SK-N-SH treated with all-trans-retinoic acid at 6 μM for 48 hours (cell line): ENCODE results near the gene BMP6.

Experiments used
- CREB5 ChIP-seq: fragments of 250-450 bp; sonication (Bioruptor Pico); IDR thresholded peaks from 2 replicates; pipeline ENCODE4 v1.5.1; 2020; ENCODE audit warnings: low read depth, mild to moderate bottlenecking, moderate library complexity
- CSRNP3 ChIP-seq: fragments of 250-450 bp; sonication (Bioruptor Pico); IDR thresholded peaks from 2 replicates; pipeline ENCODE4 v1.5.1; 2021; ENCODE audit warnings: mild to moderate bottlenecking, moderate library complexity
- PATZ1 ChIP-seq: fragments of 250-450 bp; sonication (Bioruptor Pico); IDR thresholded peaks from 2 replicates; pipeline ENCODE4 v1.8.0; 2020; ENCODE audit warnings: mild to moderate bottlenecking, moderate library complexity, borderline replicate concordance
- POU6F1 ChIP-seq: fragments of 250-450 bp; sonication (Bioruptor Pico); IDR thresholded peaks from 2 replicates; pipeline ENCODE4 v1.8.0; 2021; ENCODE audit warnings: low read depth, mild to moderate bottlenecking, moderate library complexity, borderline replicate concordance
- RARB ChIP-seq: fragments of 250-450 bp; sonication (Bioruptor Pico); IDR thresholded peaks from 2 replicates; pipeline ENCODE4 v1.8.0; 2021; ENCODE audit warnings: mild to moderate bottlenecking, moderate library complexity
- TSHZ2 ChIP-seq: fragments of 250-450 bp; sonication (Bioruptor Pico); IDR thresholded peaks from 2 replicates; pipeline ENCODE4 v1.5.0; 2020; ENCODE audit warnings: mild to moderate bottlenecking, moderate library complexity
- ZNF8 ChIP-seq: fragments of 450-650 bp; formaldehyde crosslinking; IDR thresholded peaks from 2 replicates; pipeline ENCODE4 v1.5.0; 2020; ENCODE audit warnings: mild to moderate bottlenecking, moderate library complexity

GRCh38 chr6:7924867-7925266 lies 199.0 kb downstream of the BMP6 start:
- TF ChIP-seq CSRNP3 (no peak), PATZ1 (CRISPR knock-in tag) (no peak), TSHZ2 (CRISPR knock-in tag) (no peak), ZNF8 (CRISPR knock-in tag) (no peak), CREB5 (CRISPR knock-in tag) (no peak), POU6F1 (no peak), RARB (CRISPR knock-in tag) (no peak)
